HG03521 (cell line): ENCODE data around the gene ASRGL1.

Source experiments
- ATAC-seq: cut with Tn5 transposase; IDR thresholded peaks from one replicate; pipeline ENCODE4 v1.9.1; 2021; ENCODE audit warnings: mild to moderate bottlenecking, moderate library complexity; ENCODE audit not compliant: unreplicated experiment

ASRGL1 gene

GRCh38 chr11:62392506-62392905 is 55.3 kb downstream of the ASRGL1 start:
- no peak for ATAC-seq

- no peak for ATAC-seq
Observed at GRCh38 chr11:62393061-62393611, 55.9 kb downstream of the ASRGL1 start.

DNA sequence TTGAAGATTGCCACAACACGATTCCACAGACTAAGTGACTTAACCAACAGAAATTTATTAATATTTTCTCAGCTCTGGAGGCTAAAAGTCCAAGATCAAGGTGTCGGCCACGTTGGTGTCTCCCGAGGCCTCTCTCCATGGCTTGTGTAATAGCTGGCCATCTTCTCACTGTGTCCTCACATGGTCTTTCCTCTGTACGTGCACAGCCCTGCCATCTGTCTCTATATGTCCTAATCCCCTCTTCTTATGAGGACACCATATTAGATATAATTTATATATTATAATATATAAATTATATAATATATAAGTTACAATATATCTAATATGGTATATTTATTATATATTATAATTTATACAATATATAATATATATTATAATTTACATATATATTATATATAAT is 56.5 kb downstream of the ASRGL1 start:
- ATAC-seq: no peak

DNA sequence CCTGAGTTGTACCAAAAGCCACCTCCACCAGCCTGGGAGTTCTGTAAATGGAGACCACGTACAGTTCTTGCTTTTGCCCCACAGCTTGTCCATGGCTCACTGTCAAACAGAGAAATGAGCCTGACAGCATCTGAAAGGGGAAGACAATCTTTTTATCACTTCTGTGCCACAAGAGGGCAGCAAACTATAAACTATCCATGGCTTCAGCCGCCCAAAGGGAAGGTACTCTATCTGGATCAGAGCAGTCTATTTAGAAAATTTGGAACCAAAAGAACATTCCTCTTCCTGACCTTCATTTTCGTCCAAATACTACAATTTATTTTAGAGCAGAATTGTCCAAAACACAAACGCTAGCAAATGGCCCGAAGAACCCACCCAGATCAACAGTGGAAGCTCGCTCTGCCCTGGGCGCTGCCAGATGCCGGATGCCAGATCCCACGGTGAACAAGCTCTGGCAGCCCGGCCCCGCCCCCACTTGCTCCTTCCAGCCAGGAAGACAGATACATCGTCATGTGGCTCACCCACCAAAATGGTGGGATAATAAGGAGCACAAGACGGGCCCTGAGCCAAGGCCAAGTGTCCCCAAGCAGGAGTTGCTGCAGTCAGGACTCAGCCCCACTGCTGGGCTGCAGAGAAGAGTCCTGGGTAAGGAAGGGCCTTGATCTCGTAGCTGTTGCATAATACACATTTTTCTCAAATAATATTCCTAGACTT is 57.7 kb downstream of the ASRGL1 start:
- ATAC-seq: no peak

DNA sequence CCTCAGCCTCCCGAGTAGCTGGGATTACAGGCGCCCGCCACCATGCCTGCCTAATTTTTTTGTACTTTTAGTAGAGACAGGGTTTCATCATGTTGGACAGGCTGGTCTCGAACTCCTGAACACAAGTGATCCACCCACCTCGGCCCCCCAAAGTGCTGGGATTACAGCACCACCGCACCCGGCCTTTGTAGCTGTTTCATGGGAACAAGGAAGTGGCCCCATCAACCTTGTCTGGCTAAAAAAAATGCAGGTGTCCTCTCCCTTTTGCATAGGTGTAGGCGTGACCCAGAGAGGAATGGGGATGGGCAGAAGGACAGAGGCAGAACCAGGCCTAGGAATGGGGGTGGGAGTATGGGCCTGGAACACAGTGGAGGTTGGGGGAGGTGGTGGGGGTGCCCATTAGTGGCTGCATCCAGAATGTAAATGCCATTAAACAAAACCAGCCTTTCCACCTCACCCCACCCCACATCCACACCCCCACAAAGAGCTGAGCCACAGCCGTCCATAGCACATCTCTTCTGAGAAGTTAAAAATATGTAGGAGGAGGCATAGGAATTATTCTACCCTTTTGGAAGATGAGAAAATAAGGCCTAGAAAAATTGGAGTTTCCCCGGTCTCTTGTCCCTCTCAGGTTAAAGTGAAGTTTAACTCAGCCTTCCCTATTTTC is 58.8 kb downstream of the ASRGL1 start:
- ATAC-seq: no peak

GRCh38 chr11:62398011-62398994 is 61.1 kb downstream of the ASRGL1 start:
- no peak for ATAC-seq

DNA sequence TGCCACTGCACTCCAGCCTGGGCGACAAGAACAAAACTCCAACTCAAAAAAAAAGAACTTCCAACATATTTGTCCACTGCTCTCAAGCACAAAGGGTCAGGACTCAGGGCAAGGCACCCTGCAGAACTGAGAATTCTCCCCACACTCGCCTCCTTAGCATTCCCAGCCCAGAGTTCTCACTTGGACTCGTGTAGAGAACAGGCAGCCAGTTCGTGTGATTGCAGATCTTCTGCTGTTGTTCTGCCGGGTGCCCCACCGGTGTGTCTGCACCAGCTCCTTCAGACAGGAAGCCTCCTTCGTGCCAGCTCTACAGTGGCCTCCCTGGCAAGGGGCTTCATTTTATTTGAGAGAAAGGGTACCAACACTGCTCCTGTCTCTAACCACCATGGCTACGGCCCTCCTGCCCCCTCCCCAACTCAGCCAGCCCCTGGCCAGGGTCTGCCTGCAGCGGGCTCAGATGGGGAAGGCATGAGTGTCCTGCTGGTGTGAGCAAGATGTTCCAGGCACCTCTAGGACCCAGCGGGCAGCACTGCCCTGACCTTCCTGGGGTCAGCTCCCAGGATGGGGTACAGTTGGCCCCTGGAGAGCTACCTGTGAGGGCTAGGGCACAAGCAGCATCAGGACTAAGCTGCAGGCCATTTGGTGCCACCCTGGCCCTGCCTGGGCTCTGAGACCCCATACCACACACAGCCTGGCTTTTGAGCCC is 62.1 kb downstream of the ASRGL1 start:
- no peak for ATAC-seq

- ATAC-seq: no peak
Observed at GRCh38 chr11:62399878-62400266, 62.6 kb downstream of the ASRGL1 start.

DNA sequence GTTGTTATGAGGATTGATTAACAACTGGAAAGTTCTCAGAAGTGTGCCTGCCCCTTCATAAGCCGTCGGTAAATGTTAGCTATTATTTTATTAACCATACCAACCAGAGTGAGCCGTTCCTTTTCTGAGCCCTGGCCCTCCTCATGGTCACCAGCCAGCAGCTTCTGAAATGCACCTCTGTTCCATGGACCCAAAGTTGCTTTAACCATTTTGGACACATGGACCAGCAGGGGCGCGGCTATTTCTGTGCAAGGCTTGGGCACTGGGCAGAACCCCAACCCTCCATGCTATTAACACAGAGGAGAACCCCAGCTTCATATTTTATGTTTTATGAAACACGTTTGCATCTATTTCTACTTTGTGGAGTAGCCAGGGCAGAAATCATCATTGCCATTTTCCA is 63.0 kb downstream of the ASRGL1 start:
- no peak for ATAC-seq

DNA sequence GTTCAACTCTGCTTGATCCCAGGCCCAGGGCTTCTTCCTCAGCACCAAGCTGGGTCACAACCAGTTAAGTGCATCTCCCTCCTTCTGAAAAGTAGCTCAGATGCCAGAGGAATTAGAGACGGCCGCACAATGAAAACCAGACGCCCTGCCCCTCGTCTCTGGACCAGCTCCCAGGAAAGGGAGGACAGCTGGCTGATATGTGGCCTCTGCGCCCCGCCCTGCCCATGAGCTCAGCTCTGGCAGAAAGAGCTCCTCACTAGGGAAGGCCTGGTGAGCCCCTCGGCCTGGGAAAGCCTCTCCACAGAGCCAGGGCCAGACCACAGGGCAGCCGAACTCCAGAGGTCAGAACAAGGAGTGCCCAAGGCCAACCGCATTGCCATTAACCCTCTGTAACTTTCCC is 63.5 kb downstream of the ASRGL1 start:
- no peak for ATAC-seq

DNA sequence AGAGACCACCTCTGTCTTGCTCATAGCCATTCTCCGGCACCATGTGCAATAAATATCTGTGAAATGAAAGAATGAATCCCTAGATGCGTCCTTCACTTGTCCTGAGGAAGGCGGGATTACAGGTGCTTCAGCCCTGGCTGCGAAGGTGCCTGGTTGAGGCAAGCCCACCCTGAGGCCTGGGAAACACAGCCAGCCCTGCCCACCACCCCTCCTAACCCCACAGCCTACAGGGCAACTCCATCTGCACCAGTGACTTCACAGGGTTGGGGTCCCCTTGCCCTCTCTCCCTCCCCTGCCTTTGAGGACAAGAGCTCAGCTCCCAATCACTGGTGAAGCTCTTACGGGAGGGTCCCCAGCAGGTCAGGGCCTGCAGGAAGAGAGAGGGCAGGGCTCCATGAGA is 64.1 kb downstream of the ASRGL1 start:
- ATAC-seq: no peak

GRCh38 chr11:62401811-62402210 is 64.6 kb downstream of the ASRGL1 start:
- no peak for ATAC-seq

DNA sequence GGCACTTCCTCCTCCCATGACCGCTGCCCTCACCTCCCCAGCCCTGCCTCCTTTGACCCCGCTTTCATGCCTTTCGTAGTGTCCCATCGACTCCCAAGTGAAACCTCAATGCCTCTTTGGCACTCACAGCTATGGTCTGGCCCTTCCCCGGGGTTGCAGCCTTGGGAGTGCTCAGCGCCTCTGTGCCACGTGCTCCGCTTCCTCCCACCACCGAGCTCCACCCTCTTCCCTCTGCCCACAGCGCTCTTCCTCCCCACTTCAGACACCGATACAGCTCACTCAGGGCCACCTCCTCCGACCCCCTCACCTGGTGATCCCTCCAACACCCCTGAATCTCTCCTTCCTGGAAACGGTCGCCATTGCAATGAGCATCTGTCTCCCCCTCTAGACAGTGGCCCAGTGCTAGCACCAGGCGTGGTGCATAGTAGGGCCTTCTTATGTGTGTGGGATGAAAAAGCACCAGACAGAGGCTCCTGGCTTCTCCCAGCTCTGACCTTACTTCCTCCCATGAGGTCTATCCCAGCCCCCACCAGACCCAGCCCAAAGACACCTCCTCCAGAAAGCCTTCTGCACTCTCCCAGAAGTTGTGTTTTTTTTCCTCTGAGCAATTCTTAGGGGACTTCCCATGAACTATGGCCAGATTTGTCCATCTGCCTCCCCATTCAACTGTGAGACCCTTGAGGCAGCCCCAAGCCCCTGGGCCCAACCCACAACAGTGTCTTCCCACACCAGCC is 65.1 kb downstream of the ASRGL1 start:
- no peak for ATAC-seq

- no peak for ATAC-seq
Observed at GRCh38 chr11:62402960-62403730, 65.9 kb downstream of the ASRGL1 start.

DNA sequence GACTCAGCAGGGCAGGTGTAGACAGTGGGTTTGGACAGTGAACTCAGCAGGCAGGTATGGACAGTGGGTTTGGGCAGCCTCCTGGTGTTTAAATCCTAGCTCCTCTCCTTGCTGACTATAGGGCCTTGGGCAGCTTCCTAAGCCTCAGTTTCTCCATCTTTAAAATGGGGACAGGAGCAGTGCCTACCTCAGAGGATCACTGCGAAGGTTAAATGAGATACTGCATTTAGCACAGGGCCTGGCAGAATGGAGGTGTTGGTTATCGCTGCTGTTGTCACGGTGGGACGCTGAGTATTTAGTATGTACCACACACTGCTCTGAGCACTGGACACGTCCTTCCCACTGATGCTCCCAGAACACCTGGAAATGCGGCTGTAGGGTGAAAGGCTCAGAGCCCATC is 67.2 kb downstream of the ASRGL1 start:
- ATAC-seq: no peak

DNA sequence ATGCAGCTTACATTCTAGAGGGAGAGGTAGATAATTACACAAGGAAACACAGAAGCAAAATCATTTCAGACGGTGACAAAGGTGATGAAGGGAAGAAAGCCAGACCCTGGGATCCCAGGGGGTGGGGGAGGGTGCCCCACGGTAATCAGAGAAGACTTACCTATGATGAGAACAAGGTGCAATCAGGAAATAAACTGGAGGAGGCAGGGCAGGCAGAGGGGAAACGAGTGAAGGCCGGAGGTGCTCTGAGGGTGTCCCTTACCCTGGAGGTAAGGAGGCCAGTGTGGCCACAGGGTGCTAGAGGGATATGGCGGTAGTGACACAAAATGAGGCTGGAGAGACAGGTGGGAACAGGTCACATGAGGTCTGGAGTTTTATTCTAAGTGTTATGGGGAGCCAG is 67.7 kb downstream of the ASRGL1 start:
- no peak for ATAC-seq

- ATAC-seq: no peak
Observed at GRCh38 chr11:62406034-62406433, 68.8 kb downstream of the ASRGL1 start.

DNA sequence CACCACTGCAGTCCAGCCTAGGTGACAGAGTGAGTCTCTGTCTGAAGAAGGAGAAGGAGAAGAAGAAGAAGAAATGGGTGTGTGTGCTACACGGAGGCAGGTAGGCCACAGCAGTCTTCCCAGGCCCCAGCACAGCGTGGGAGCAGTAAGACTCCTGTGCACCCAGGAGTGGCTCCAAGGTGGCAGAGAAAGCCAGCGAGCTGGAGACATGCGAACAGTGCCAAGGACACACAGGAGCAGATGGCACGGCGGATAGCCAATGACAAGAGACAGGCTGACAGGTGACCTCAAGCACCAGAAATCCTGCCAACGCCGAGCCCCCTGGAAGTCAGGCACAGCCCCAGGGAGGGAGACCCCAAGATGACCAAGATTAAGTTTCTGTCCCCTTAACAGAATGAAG is 72.6 kb downstream of the ASRGL1 start:
- no peak for ATAC-seq

GRCh38 chr11:62410972-62411371 is 73.7 kb downstream of the ASRGL1 start:
- ATAC-seq: no peak
